PC-9 (cell line): ENCODE measurements around the gene GRN. TPM values are rescaled to one million over a fixed set of nuclear protein-coding genes. Genes with fewer than 3 reads are reported as not detected.

Source experiments
- BruUV-seq: library from RNA; stranded (reverse); fragments of 400-500 nt; replicated peaks from 2 replicates; lab custom pipeline; 2021; lab: Mats Ljungman, UMichigan
- CTCF ChIA-PET: fragments of 300-600 bp; sonication (Branson Sonifier 250); formaldehyde crosslinking; loops from one replicate; lab custom pipeline; 2022; ENCODE audit warnings: antibody characterized with exemption; lab: Charles Lee
- POLR2A ChIA-PET: fragments of 300-600 bp; sonication (Branson Sonifier 250); formaldehyde crosslinking; loops from one replicate; lab custom pipeline; 2022; ENCODE audit warnings: antibody characterized with exemption; ENCODE audit not compliant: unreplicated experiment; lab: Charles Lee
- DNase-seq, 2 experiments: peaks; one replicate each; pipeline versions ENCODE4 v3.0.0 to v3.0.0-alpha.2; 2015 to 2022; ENCODE audit warnings: mixed read lengths in 1 of 2
- H2AFZ ChIP-seq: fragments of 200-600 bp; sonication (generic); 2 replicates; pipeline ENCODE4 v1.8.1; 2017; ENCODE audit warnings: antibody characterized with exemption
- H3F3A ChIP-seq: fragments of 200-600 bp; sonication (generic); 2 replicates; pipeline ENCODE4 v1.8.1; 2017; ENCODE audit warnings: antibody characterized with exemption, mild to moderate bottlenecking, low read depth; ENCODE audit not compliant: insufficient read depth
- H3K27ac ChIP-seq: fragments of 200-600 bp; sonication (generic); 2 replicates; pipeline ENCODE4 v1.6.1; 2016; ENCODE audit warnings: mixed run types
- H3K27me3 ChIP-seq: fragments of 200-600 bp; sonication (generic); 2 replicates; pipeline ENCODE4 v1.6.1; 2016; ENCODE audit warnings: low read depth, mixed run types; ENCODE audit not compliant: insufficient read depth
- H3K36me3 ChIP-seq: fragments of 200-600 bp; sonication (generic); 2 replicates; pipeline ENCODE4 v1.6.1; 2016; ENCODE audit warnings: low read depth, mixed run types
- H3K4me1 ChIP-seq: fragments of 200-600 bp; sonication (generic); replicated peaks from 2 replicates; pipeline ENCODE4 v1.6.1; 2016; ENCODE audit warnings: mixed run types; ENCODE audit not compliant: insufficient read depth
- H3K4me2 ChIP-seq: fragments of 200-600 bp; sonication (generic); 2 replicates; pipeline ENCODE4 v1.6.1; 2017; ENCODE audit warnings: mixed run types
- H3K4me3 ChIP-seq: fragments of 200-600 bp; sonication (generic); 2 replicates; pipeline ENCODE4 v1.6.1; 2016; ENCODE audit warnings: mixed run types
- H3K79me2 ChIP-seq: fragments of 200-600 bp; sonication (generic); 2 replicates; pipeline ENCODE4 v1.6.1; 2017; ENCODE audit warnings: low read depth, mixed run types
- H3K9me2 ChIP-seq: fragments of 200-600 bp; sonication (generic); 2 replicates; pipeline ENCODE4 v1.8.1; 2017; ENCODE audit warnings: mild to moderate bottlenecking; ENCODE audit not compliant: insufficient read depth
- H3K9me3 ChIP-seq: fragments of 200-600 bp; sonication (generic); 2 replicates; pipeline ENCODE4 v1.8.1; 2016; ENCODE audit warnings: low read depth; ENCODE audit not compliant: insufficient read depth
- H4K20me1 ChIP-seq: fragments of 200-600 bp; sonication (generic); 2 replicates; pipeline ENCODE4 v1.8.1; 2017; ENCODE audit not compliant: insufficient read depth
- CTCF ChIP-seq: fragments of 200-600 bp; sonication (generic); conservative IDR thresholded peaks from 2 replicates; pipeline ENCODE4 v1.6.1; 2017; ENCODE audit warnings: mixed run types, antibody characterized with exemption, mild to moderate bottlenecking, moderate library complexity
- EZH2 ChIP-seq: fragments of 200-600 bp; sonication (generic); IDR thresholded peaks from 2 replicates; pipeline ENCODE4 v1.8.0; 2017; ENCODE audit warnings: antibody characterized with exemption, low read depth
- intact Hi-C: fragments of 100-400 bp; cut with micrococcal nuclease; formaldehyde crosslinking; loops from one replicate; pipeline ENCODE4 v1.10.0; 2022; ENCODE audit not compliant: unreplicated experiment
- total RNA-seq: library from RNA; stranded (reverse); gene quantifications from 2 replicates; pipeline ENCODE4 v1.2.3, GENCODE V29; 2021

Gene GRN
- total RNA-seq, 1 experiment from 2014 or later: 226 TPM

GRCh38 chr17:44372036-44372435, 26.9 kb downstream of the GRN start:
- TF ChIP-seq EZH2 (no peak), CTCF (no peak)
- Histone ChIP-seq H3K9me3 (no peaks in the 10 kb centered on the region), H3K9me2 (no peaks in the 10 kb centered on the region), H3K4me2 (no peak overlapping the region), H3K36me3 (no peaks in the 10 kb centered on the region), H3K4me3 (no peak overlapping the region), H3F3A (no peaks in the 10 kb centered on the region), H3K27ac (no peak overlapping the region), H3K4me1 (no peaks in the 10 kb centered on the region), H4K20me1 (no peaks in the 10 kb centered on the region), H3K27me3 (no peaks in the 10 kb centered on the region), H3K79me2 (no peaks in the 10 kb centered on the region), H2AFZ (no peak overlapping the region)
- CTCF ChIA-PET: no interaction called here
- no TSS peak for BruUV-seq
- intact Hi-C loops: no loop called here
- no peak for DNase-seq
- POLR2A ChIA-PET: no interaction called here

DNA sequence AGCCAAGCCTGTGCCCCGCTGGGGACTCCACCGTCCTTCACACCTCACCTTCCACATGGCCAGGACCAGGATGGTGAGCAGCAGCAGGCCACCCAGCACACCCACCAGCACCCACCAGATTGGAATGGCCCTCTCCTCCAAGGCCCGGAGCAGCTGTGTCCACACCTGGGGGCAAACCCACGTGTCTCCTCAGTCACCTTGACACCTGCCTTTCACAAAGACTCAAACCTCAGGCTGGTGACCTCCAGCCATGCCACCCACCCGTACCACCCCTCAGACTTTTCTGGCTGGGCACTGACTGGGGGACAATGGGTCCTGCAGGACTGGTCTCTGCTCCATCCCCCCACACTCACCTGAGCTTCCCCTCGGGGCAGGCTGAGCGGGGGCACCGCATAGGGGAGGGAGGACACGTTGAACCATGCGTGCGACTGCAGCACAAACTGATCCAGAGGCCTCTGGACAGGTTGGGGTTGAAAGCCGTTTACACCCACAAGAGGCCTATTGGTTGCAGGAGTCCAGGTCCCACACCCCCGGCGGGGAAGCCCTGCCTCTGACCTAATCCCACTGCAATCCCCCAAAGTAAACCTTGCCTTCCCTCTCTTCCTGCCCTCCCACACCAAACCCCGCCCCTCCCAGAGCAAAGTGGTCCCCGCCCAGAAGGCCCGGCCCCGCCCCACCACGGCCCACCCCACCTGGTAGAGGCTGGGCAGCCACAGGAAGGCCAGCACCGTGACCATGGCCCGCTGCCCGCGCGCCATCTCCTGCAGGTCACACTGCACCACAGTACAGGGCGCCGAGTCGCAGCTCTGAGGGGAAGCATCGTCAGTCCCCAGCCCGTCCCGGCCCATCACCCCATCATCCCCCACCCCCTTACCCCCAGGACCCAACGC, 29.4 kb downstream of the GRN start:
- Histone ChIP-seq H3K36me3 (no peaks in the 10 kb centered on the region), H4K20me1 (no peaks in the 10 kb centered on the region), H3K9me3 (no peaks in the 10 kb centered on the region), H3K79me2 (no peaks in the 10 kb centered on the region), H3K4me2 (no peak overlapping the region), H3K27ac (no peak overlapping the region), H3F3A (no peaks in the 10 kb centered on the region), H3K4me3 (no peak overlapping the region), H3K9me2 (no peaks in the 10 kb centered on the region), H3K4me1 (no peaks in the 10 kb centered on the region), H2AFZ (no peak overlapping the region), H3K27me3 (no peaks in the 10 kb centered on the region)
- POLR2A ChIA-PET: no interaction called here
- TF ChIP-seq EZH2 (no peak), CTCF (no peak)
- DNase-seq: no peak
- no TSS peak for BruUV-seq
- CTCF ChIA-PET: no interaction called here
- intact Hi-C loops: no loop called here

GRCh38 chr17:44375196-44376017, 30.3 kb downstream of the GRN start:
- Histone ChIP-seq H2AFZ (no peak overlapping the region), H3F3A (no peaks in the 10 kb centered on the region), H3K4me3 (no peak overlapping the region), H3K27ac (no peak overlapping the region), H3K36me3 (no peaks in the 10 kb centered on the region), H3K9me3 (no peaks in the 10 kb centered on the region), H3K79me2 (no peaks in the 10 kb centered on the region), H4K20me1 (no peaks in the 10 kb centered on the region), H3K9me2 (no peaks in the 10 kb centered on the region), H3K4me1 (no peaks in the 10 kb centered on the region), H3K4me2 (no peak overlapping the region), H3K27me3 (no peaks in the 10 kb centered on the region)
- intact Hi-C loops: no loop called here
- DNase-seq: no peak
- ChIA-PET CTCF (interaction anchor here (0.6 kb wide), 1 partner anchor 18 kb away, joined by 3 read pairs; no protein-coding TSS in a partner anchor), POLR2A (no interaction called here)
- TF ChIP-seq CTCF (no peak), EZH2 (no peak)
- BruUV-seq: no TSS peak
